ENCODE data around the gene WWOX. TPM values are rescaled to one million over a fixed set of nuclear protein-coding genes. Genes with fewer than 3 reads are reported as not detected.

Gene WWOX
- total and polyA plus RNA-seq, 2 of the 13 experiments (the other 11 are each of a cell fraction or from before 2014, with no cell fraction given) = 9.1 to 37.4 TPM

DNA sequence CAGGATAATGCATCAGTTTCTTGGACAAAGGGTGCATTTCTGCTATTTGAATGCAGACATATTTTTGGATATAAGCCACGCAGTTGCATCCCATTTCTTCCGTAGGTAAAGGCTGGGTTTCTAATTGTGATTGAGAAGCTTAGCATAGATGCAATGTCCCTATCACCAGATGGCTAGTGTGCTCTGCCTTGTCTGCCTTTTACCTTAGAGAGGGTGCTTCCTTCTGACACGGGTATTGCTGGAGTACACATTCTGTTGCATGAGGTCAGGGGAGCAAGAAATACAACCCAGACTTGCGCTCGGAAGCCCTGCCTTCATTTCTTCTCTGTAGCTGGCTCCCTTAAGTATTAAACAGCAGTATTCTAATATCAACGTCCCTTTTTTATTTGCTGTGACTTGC is 337.4 kb downstream of the WWOX start (continued):
- TF ChIP-seq MTERF4 (CRISPR knock-in tag; IDR thresholded peaks at IDR 0.05) = no peak
- no peak for TF ChIP-seq IKZF1 (IDR thresholded peaks at IDR 0.05)
- TF ChIP-seq NFKBIZ (CRISPR knock-in tag; IDR thresholded peaks at IDR 0.05) = no peak
- TF ChIP-seq ZFP36L2 (CRISPR knock-in tag; IDR thresholded peaks at IDR 0.05) = no peak
- no peak for TF ChIP-seq ETS1 (CRISPR knock-in tag; IDR thresholded peaks at IDR 0.05)
- no peak for TF ChIP-seq ZBTB33 (CRISPR knock-in tag; IDR thresholded peaks at IDR 0.05)

- ChIA-PET POLR2A (no interaction called here), CTCF (ENCODE audit: low intra/inter-chr PET ratio, low total read pairs) (interaction anchor here (0.9 to 1.6 kb wide), 5 partner anchors 188 to 314 kb away, joined by 3 to 11 read pairs (median 4); no protein-coding TSS in a partner anchor)
- no peaks in the 10 kb centered on the region for H4K20me1 ChIP-seq (ENCODE audit: insufficient read depth, low read length)
- H3K4me1 ChIP-seq (ENCODE audit: insufficient read depth, low read length) = peaks cover 8% of the 10 kb centered on the region
- DNase-seq (ENCODE audit: low spot score) (peak; percentile 38), FAIRE-seq (peak; percentile 75), ATAC-seq (peak; percentile 47; the same call in 2 of the 3 replicates)
- H3K79me2 ChIP-seq (ENCODE audit: insufficient read depth, low read length) = no peaks in the 10 kb centered on the region
- WGBS (ENCODE audit: low lambda C conversion rate) = 59% methylated on average over 6 of the region's 6 CpGs
- H3K4me2 ChIP-seq (ENCODE audit: low read depth, low read length) = no peak overlapping the region
- H3K9ac ChIP-seq (ENCODE audit: insufficient read depth, low read depth, low read length) = no peak overlapping the region
- no TSS peak for BruUV-seq (replicated peaks)
- in situ Hi-C loops (cut with HindIII; ENCODE audit: extremely low pct_ligation_motif_present, low pct_unique_long_range_greater_than_20kb) (no loop called here), intact Hi-C loops (cut with micrococcal nuclease; ENCODE audit: unreplicated experiment) (loop anchor here (1.0 to 5.0 kb wide), 3 partner anchors 189 to 315 kb away; no protein-coding TSS in a partner anchor)
- H3K4me3 ChIP-seq (replicated peaks in 1 of 3; ENCODE audit: insufficient read depth in 1 of 3, low read depth in 2 of 3, low read length in 3 of 3) = no peak overlapping the region
- H2AFZ ChIP-seq (ENCODE audit: low read length) = no peak overlapping the region
- no peaks in the 10 kb centered on the region for H3K27me3 ChIP-seq (ENCODE audit: control insufficient read depth in 1 of 2, insufficient read depth in 2 of 2, low read length in 2 of 2)
- peaks cover 0 to 3% of the 10 kb centered on the region in 2 experiments; a peak in 1 of 5 replicates for H3K36me3 ChIP-seq (replicated peaks in 1 of 2; ENCODE audit: control insufficient read depth in 1 of 2, insufficient read depth in 2 of 2, low read length in 2 of 2)
- no peak overlapping the region for H3K27ac ChIP-seq (ENCODE audit: extremely low read length, insufficient read depth, low read length)
- TF ChIP-seq CTCF (CRISPR knock-in tag; IDR thresholded peaks at IDR 0.05) = peak; percentile 75
- no peak for TF ChIP-seq RBM22 (optimal IDR thresholded peaks at IDR 0.05; ENCODE audit: low read length)
- no peak for TF ChIP-seq BCLAF1 (IDR thresholded peaks at IDR 0.05)
- TF ChIP-seq NCOA2 (CRISPR knock-in tag; IDR thresholded peaks at IDR 0.05) = 0 out of 2 replicates have a peak, but pooled peaks have one; percentile 23
- 0 out of 2 replicates have a peak, but pooled peaks have one; percentile 16 for TF ChIP-seq HDAC1 (CRISPR knock-in tag; IDR thresholded peaks at IDR 0.05)
- peak; percentile 70 for TF ChIP-seq SMC3 (IDR thresholded peaks at IDR 0.05; ENCODE audit: low read length)
- TF ChIP-seq STAG1 (CRISPR knock-in tag; IDR thresholded peaks at IDR 0.05) = peak; percentile 51
- TF ChIP-seq RAD21 (CRISPR knock-in tag; IDR thresholded peaks at IDR 0.05) = peak; percentile 37; the same call in 1 of the 2 replicates
- no peaks in the 10 kb centered on the region for H3K9me3 ChIP-seq (ENCODE audit: low read length)
Measured at GRCh38 chr16:78437352-78437968, 338.0 kb downstream of the WWOX start.
